Body of pancreas (tissue), 4 donors: ENCODE measurements around the gene TSGA10IP. TPM values are rescaled to one million over a fixed set of nuclear protein-coding genes. Genes with fewer than 3 reads are reported as not detected.

ENCODE experiments used
- ATAC-seq: fragments of 150-250 bp; one replicate; pipeline ENCODE4 v1.9.1; 2016
- DNase-seq, 4 donors: peaks; one replicate each; pipeline ENCODE4 v3.0.0-alpha.2; 2019
- H3K27ac ChIP-seq, 4 donors: fragments of 200-600 bp; sonication (generic); 1 replicate in 3 of 4; 2 replicates in 1 of 4; pipeline versions ENCODE4 v1.5.1 to v1.6.1; 2016 to 2019; ENCODE audit warnings: mild to moderate bottlenecking in 1 of 4, mixed read lengths in 1 of 4, moderate library complexity in 1 of 4
- H3K27me3 ChIP-seq, 2 donors: fragments of 200-600 bp; sonication (generic); one replicate each; pipeline ENCODE4 v1.6.0; 2016; ENCODE audit warnings: mild to moderate bottlenecking in 1 of 2
- H3K36me3 ChIP-seq, 2 donors: fragments of 200-600 bp; sonication (generic); replicated peaks in 1 of 2; 2 replicates each; pipeline ENCODE4 v1.5.1; 2016; ENCODE audit warnings: low read depth in 2 of 2; ENCODE audit not compliant: insufficient read depth in 1 of 2
- H3K4me1 ChIP-seq: fragments of 200-600 bp; sonication (generic); one replicate; pipeline ENCODE4 v1.6.0; 2016
- H3K4me3 ChIP-seq, 2 donors: fragments of 200-600 bp; sonication (generic); 1 replicate in 1 of 2; 2 replicates in 1 of 2; pipeline ENCODE4 v1.5.1; 2016 to 2019
- H3K9me3 ChIP-seq, 3 donors: fragments of 200-600 bp; sonication (generic); 1 replicate in 2 of 3; 2 replicates in 1 of 3; pipeline ENCODE4 v1.5.1; 2016
- CTCF ChIP-seq, 7 experiments: fragments of 450-650 bp in 4 of 7; fragments of 200-600 bp in 3 of 7; sonication (generic) in 3 of 7; IDR thresholded peaks; one replicate each; pipeline ENCODE4 v1.5.1; 2016 to 2019; ENCODE audit warnings: antibody characterized with exemption in 7 of 7
- POLR2A ChIP-seq, 3 donors: fragments of 450-650 bp; IDR thresholded peaks; one replicate each; pipeline ENCODE4 v1.6.1; 2016; ENCODE audit warnings: antibody characterized with exemption in 3 of 3, mild to moderate bottlenecking in 2 of 3
- WGBS, 2 donors: methylation state at CpG; one replicate each; pipeline ENCODE4 v1.1.5; 2017; 5-methylcytosine and 5-hydroxymethylcytosine counted together
- intact Hi-C: fragments of 100-400 bp; cut with DNase I; formaldehyde crosslinking; loops from one replicate; pipeline ENCODE4 v1.15.1; 2023
- total RNA-seq, 2 donors: library from RNA; depleted of rRNA; stranded (reverse); fragments of >200 nt; gene quantifications; one replicate each; pipeline ENCODE4 v1.1.0, GENCODE V29; 2016

The TSGA10IP gene
- total RNA-seq, 2 donors from 2014 or later = not detected

GRCh38 chr11:65975771-65976170 is 30.5 kb downstream of the TSGA10IP start:
- intact Hi-C loops = no loop called here
- ATAC-seq = no peak
- Histone ChIP-seq H3K4me3 (no peak overlapping the region), H3K27me3 (no peaks in the 10 kb centered on the region), H3K27ac (no peak overlapping the region), H3K9me3 (no peaks in the 10 kb centered on the region), H3K36me3 (peaks cover 5 to 12% of the 10 kb centered on the region in 2 donors), H3K4me1 (no peaks in the 10 kb centered on the region)
- 94% methylated on average over 9 of the region's 9 CpGs for WGBS, 2 donors
- TF ChIP-seq POLR2A (IDR thresholded peaks at IDR 0.05) (no peak), CTCF (IDR thresholded peaks at IDR 0.05) (no peak)
- no peak for DNase-seq

DNA sequence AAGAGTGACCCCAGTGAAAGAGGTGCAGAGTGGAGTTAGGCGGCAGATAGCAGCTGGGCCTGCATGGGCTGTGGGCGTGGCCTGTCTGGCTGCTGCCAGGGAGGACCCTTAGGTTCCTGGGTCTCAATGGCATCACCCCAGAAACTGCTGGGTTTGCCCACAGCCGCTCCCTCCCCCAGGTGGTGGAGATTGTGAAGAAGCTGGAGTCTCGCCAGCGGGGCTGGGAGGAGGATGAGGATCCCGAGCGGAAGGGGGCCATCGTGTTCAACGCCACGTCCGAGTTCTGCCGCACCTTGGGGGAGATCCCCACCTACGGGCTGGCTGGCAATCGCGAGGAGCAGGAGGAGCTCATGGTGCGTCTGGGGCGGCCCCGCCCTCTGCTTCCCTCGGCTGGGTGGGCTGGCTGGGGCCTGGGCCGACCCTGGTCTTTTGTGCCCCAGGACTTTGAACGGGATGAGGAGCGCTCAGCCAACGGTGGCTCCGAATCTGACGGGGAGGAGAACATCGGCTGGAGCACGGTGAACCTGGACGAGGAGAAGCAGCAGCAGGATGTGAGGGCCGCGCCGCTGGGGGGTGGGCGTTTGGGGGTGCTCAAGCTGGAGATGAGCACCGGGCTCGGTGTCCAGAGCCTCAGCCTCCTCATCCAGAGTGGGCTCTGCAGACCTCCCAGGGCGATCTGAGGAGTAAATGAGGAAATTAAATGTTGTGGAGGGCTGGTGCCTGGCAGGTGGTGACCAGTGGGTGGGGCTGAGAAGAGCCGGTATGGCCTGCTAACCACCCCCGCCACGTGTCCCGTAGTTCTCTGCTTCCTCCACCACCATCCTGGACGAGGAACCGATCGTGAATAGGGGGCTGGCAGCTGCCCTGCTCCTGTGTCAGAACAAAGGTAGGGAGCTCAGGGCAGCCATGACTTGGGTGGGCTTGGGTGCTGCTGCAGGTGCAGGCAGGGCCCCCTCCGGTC is 31.2 kb downstream of the TSGA10IP start:
- no peak overlapping the region for H3K27ac ChIP-seq
- H3K9me3 ChIP-seq = no peaks in the 10 kb centered on the region
- H3K4me3 ChIP-seq = no peak overlapping the region
- no peak for ATAC-seq
- H3K4me1 ChIP-seq = no peaks in the 10 kb centered on the region
- TF ChIP-seq POLR2A (IDR thresholded peaks at IDR 0.05) (no peak), CTCF (IDR thresholded peaks at IDR 0.05) (no peak)
- H3K27me3 ChIP-seq = no peaks in the 10 kb centered on the region
- WGBS, 2 donors = 87 to 88% methylated on average over 35 to 40 of the region's 43 CpGs
- peaks cover 5 to 12% of the 10 kb centered on the region in 2 donors for H3K36me3 ChIP-seq
- DNase-seq = no peak
- intact Hi-C loops = no loop called here

GRCh38 chr11:65977621-65978390 is 32.5 kb downstream of the TSGA10IP start:
- peaks cover 5 to 12% of the 10 kb centered on the region in 2 donors for H3K36me3 ChIP-seq
- 91 to 95% methylated on average over 23 to 26 of the region's 29 CpGs for WGBS, 2 donors
- no peaks in the 10 kb centered on the region for H3K4me1 ChIP-seq
- no peaks in the 10 kb centered on the region for H3K9me3 ChIP-seq
- DNase-seq = no peak
- no peak overlapping the region for H3K27ac ChIP-seq
- TF ChIP-seq POLR2A (IDR thresholded peaks at IDR 0.05) = no peak
- no peak for TF ChIP-seq CTCF (IDR thresholded peaks at IDR 0.05)
- H3K4me3 ChIP-seq = no peak overlapping the region
- H3K27me3 ChIP-seq = no peaks in the 10 kb centered on the region
- ATAC-seq = no peak
- intact Hi-C loops = no loop called here

DNA sequence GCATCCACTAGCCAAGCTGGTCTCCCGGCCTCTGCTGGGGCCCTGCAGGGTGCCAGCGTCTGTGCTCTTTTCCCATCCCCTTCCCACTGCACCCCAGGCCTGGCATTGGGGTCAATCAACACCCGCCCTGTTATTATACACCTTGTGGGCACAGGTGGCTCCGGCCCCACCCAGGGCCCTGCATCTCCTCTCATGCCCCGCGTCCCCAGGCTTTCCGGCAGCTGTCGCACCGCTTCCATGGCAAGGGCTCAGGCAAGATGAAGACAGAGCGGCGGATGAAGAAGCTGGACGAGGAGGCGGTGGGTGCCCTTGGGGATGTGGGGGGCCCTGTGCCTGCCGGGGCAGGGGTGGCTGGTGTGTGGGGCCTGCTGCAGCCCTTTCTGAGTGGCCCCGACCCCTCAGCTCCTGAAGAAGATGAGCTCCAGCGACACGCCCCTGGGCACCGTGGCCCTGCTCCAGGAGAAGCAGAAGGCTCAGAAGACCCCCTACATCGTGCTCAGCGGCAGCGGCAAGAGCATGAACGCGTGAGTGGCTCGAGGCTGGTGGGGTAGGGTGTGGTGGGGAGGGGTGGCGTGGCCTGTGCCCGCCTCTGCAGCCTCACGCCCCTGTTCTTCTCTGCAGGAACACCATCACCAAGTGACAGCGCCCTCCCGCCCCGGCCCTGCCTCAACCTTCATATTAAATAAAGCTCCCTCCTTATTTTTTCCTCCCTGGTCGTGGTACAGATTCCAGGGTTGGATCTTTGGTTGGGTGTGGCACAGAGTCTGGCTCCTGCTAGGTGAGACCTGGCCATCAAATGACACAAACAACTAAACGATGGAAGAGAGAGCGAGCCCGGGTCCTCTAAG is 33.3 kb downstream of the TSGA10IP start:
- Histone ChIP-seq H3K4me1 (no peaks in the 10 kb centered on the region), H3K9me3 (no peaks in the 10 kb centered on the region), H3K36me3 (peaks cover 5 to 12% of the 10 kb centered on the region in 2 donors), H3K27ac (no peak overlapping the region), H3K4me3 (no peak overlapping the region), H3K27me3 (no peaks in the 10 kb centered on the region)
- DNase-seq = no peak
- no peak for ATAC-seq
- no peak for TF ChIP-seq CTCF (IDR thresholded peaks at IDR 0.05)
- no peak for TF ChIP-seq POLR2A (IDR thresholded peaks at IDR 0.05)
- WGBS, 2 donors = 91 to 95% methylated on average over 18 to 32 of the region's 34 CpGs
- intact Hi-C loops = no loop called here
